CD4-positive, alpha-beta memory T cell (primary cell): ENCODE data around the gene THBS3. TPM values are rescaled to one million over a fixed set of nuclear protein-coding genes. Genes with fewer than 3 reads are reported as not detected.
"Not testable (repeated sequence)": the region's sequence is repeated elsewhere in the genome, so short reads cannot be mapped to it uniquely, and the experiment has no call there.

Experiments used
- CTCF ChIA-PET: fragments of 350-600 bp; sonication (Branson Sonifier 250); formaldehyde crosslinking; loops from one replicate; lab custom pipeline; 2021; ENCODE audit warnings: inconsistent platforms; ENCODE audit not compliant: partially characterized antibody; lab: Charles Lee
- POLR2A ChIA-PET: fragments of 350-600 bp; sonication (Branson Sonifier 250); formaldehyde crosslinking; loops from one replicate; lab custom pipeline; 2021; ENCODE audit not compliant: partially characterized antibody; lab: Charles Lee
- DNase-seq, 5 donors: peaks; one replicate each; pipeline versions ENCODE4 v3.0.0 to v3.0.0-alpha.2; 2020 to 2022; ENCODE audit warnings: mixed read lengths in 1 of 5
- H3K27ac ChIP-seq: one replicate; pipeline ENCODE4 v1.7.0; 2013; ENCODE audit warnings: low read depth, low read length
- H3K27me3 ChIP-seq: 2 replicates; pipeline ENCODE4 v1.7.0; 2013; ENCODE audit warnings: mild to moderate bottlenecking, low read length, moderate library complexity; ENCODE audit not compliant: insufficient read depth
- H3K36me3 ChIP-seq: 2 replicates; pipeline ENCODE4 v1.7.0; 2013; ENCODE audit warnings: mild to moderate bottlenecking, low read length, moderate library complexity; ENCODE audit not compliant: insufficient read depth
- H3K4me1 ChIP-seq: 2 replicates; pipeline ENCODE4 v1.7.0; 2013; ENCODE audit warnings: mild to moderate bottlenecking, low read length, moderate library complexity; ENCODE audit not compliant: insufficient read depth
- H3K4me3 ChIP-seq, 2 donors: one replicate each; pipeline ENCODE4 v1.7.0; 2013; ENCODE audit warnings: low read length in 2 of 2, mild to moderate bottlenecking in 1 of 2
- H3K9me3 ChIP-seq, 2 donors: one replicate each; pipeline ENCODE4 v1.7.0; 2013; ENCODE audit warnings: low read length in 2 of 2, control low read depth in 1 of 2; ENCODE audit not compliant: control insufficient read depth in 1 of 2
- H3K27ac Mint-ChIP-seq, 7 donors: one replicate each; pipeline ENCODE4 v1.8.0; 2020 to 2021; ENCODE audit warnings: mixed read lengths in 7 of 7, mild to moderate bottlenecking in 6 of 7, inconsistent platforms in 3 of 7, moderate library complexity in 3 of 7
- H3K27me3 Mint-ChIP-seq, 2 donors: one replicate each; pipeline ENCODE4 v1.8.0; 2020 to 2021; ENCODE audit warnings: mixed read lengths in 2 of 2
- H3K36me3 Mint-ChIP-seq, 2 donors: one replicate each; pipeline ENCODE4 v1.8.0; 2020 to 2021; ENCODE audit warnings: mixed read lengths in 2 of 2, inconsistent platforms in 1 of 2, mild to moderate bottlenecking in 1 of 2
- H3K4me1 Mint-ChIP-seq, 4 donors: one replicate each; pipeline ENCODE4 v1.8.0; 2020 to 2021; ENCODE audit warnings: mixed read lengths in 4 of 4, mild to moderate bottlenecking in 1 of 4
- H3K4me3 Mint-ChIP-seq, 8 donors: one replicate each; pipeline ENCODE4 v1.8.0; 2020 to 2021; ENCODE audit warnings: mixed read lengths in 8 of 8, mild to moderate bottlenecking in 7 of 8, moderate library complexity in 6 of 8, inconsistent platforms in 3 of 8
- H3K9me3 Mint-ChIP-seq, 8 donors: one replicate each; pipeline ENCODE4 v1.8.0; 2020 to 2021; ENCODE audit warnings: mixed read lengths in 8 of 8, mild to moderate bottlenecking in 5 of 8, inconsistent platforms in 3 of 8, moderate library complexity in 1 of 8
- intact Hi-C: fragments of 100-400 bp; cut with micrococcal nuclease; formaldehyde crosslinking; loops from one replicate; pipeline ENCODE4 v1.15.1; 2023
- polyA plus RNA-seq, 2 donors: library from polyadenylated mRNA; unstranded; fragments of 300-500 nt; fragmentation: Illumina TruSeq; gene quantifications; one replicate each; pipeline ENCODE4 v1.2.3, GENCODE V29; 2021
- total RNA-seq, 2 experiments: library from RNA; stranded (reverse); gene quantifications; one replicate each; pipeline ENCODE4 v1.2.3, GENCODE V29; 2021

The THBS3 gene
- total and polyA plus RNA-seq, 4 experiments from 2014 or later = 6.1 to 33.5 (median 18.8) TPM

- DNase-seq, H3K9me3 Mint-ChIP-seq, intact Hi-C loops, H3K4me3 ChIP-seq, H3K36me3 ChIP-seq, H3K27me3 Mint-ChIP-seq, H3K27me3 ChIP-seq, H3K9me3 ChIP-seq, H3K36me3 Mint-ChIP-seq, H3K27ac ChIP-seq, POLR2A ChIA-PET: not testable (repeated sequence)
- H3K4me1 ChIP-seq = peaks cover 30% of the 10 kb centered on the region
- Mint-ChIP-seq H3K4me3 (peak overlapping the region in 2 of 8 donors; percentile 3 to 21), H3K27ac (peak overlapping the region in 2 of 7 donors; percentile 8 to 99), H3K4me1 (peaks cover 7 to 47% (median 27%) of the 10 kb centered on the region in 4 donors)
- CTCF ChIA-PET = interaction anchor here (0.7 to 3.7 kb wide), 4 partner anchors 52 to 352 kb away, joined by 3 to 13 read pairs (median 4); partner anchors contain the start of genes KRTCAP2 and RUSC1
These were observed 39.1 kb upstream of the THBS3 start for GRCh38 chr1:155246796-155247195.

DNA sequence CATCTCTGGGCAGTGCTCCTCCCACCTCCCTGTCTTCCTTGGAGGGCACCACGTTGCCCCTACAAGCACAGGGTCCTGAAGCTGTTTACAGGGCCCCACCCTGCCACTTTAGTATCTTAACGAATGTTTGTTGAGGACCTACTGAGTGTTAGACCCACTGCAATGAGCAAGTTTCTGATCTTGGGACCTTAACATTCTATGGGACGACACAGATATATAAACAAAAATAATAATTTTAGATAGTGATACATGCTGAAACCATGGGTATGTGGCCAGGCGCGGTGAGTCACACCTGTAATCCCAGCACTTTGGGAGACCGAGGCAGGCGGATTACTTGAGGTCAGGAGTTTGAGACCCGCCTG is 37.4 kb upstream of the THBS3 start:
- H3K4me1 Mint-ChIP-seq = peaks cover 14 to 56% (median 39%) of the 10 kb centered on the region in 4 donors
- peak overlapping the region; percentile 95 to 100 (median 99) for H3K27ac Mint-ChIP-seq
- ChIA-PET CTCF (interaction anchor here (1.3 to 3.7 kb wide), 6 partner anchors 18 to 77 kb away, joined by 4 to 14 read pairs (median 7); partner anchors contain the start of genes KRTCAP2, MTX1, RUSC1 and THBS3), POLR2A (interaction anchor here (0.6 to 3.5 kb wide), 19 partner anchors 9 to 872 kb away, joined by 3 to 47 read pairs (median 5); partner anchors contain the start of genes ASH1L, CLK2, ENTREP3 and KRTCAP2)
- Histone ChIP-seq H3K9me3 (no peaks in the 10 kb centered on the region), H3K4me1 (peaks cover 45% of the 10 kb centered on the region), H3K27me3 (no peaks in the 10 kb centered on the region), H3K4me3 (peak overlapping the region; percentile 11 to 73), H3K36me3 (no peaks in the 10 kb centered on the region), H3K27ac (peak overlapping the region; percentile 78)
- peaks cover 0 to 9% of the 10 kb centered on the region in 2 donors for H3K36me3 Mint-ChIP-seq
- peak overlapping the region; percentile 90 to 98 (median 93) for H3K4me3 Mint-ChIP-seq
- no peak for DNase-seq
- intact Hi-C loops = no loop called here
- peaks cover 3% of the 10 kb centered on the region in 2 donors for H3K27me3 Mint-ChIP-seq
- H3K9me3 Mint-ChIP-seq = peaks cover 0 to 9% (median 2%) of the 10 kb centered on the region in 8 donors

GRCh38 chr1:155244368-155245162 is 36.9 kb upstream of the THBS3 start:
- POLR2A ChIA-PET = interaction anchor here (0.6 to 3.5 kb wide), 30 partner anchors 9 to 873 kb away, joined by 3 to 47 read pairs (median 4); partner anchors contain the start of genes ASH1L, CLK2, ENTREP3 and GON4L
- peaks cover 3% of the 10 kb centered on the region in 2 donors for H3K27me3 Mint-ChIP-seq

GRCh38 chr1:155242805-155243358 is 35.2 kb upstream of the THBS3 start:
- Histone ChIP-seq H3K27me3 (no peaks in the 10 kb centered on the region), H3K4me1 (peaks cover 47% of the 10 kb centered on the region), H3K36me3 (no peaks in the 10 kb centered on the region), H3K9me3 (no peaks in the 10 kb centered on the region), H3K27ac (peak overlapping the region; percentile 78), H3K4me3 (no peak overlapping the region)
- ChIA-PET CTCF (interaction anchor here (0.7 to 3.2 kb wide), 5 partner anchors 8 to 70 kb away, joined by 3 to 14 read pairs (median 4); partner anchors contain the start of genes KRTCAP2, MTX1 and THBS3), POLR2A (interaction anchor here (0.8 to 3.5 kb wide), 8 partner anchors 11 to 81 kb away, joined by 3 to 47 read pairs (median 17); partner anchors contain the start of genes ENTREP3, MTX1, SCAMP3 and THBS3)
- peak overlapping the region; percentile 90 to 98 (median 93) for H3K4me3 Mint-ChIP-seq
- peaks cover 3 to 20% of the 10 kb centered on the region in 2 donors for H3K36me3 Mint-ChIP-seq
- intact Hi-C loops = loop anchor here (5.0 kb wide), 4 partner anchors 34 to 71 kb away; partner anchors contain the start of genes HCN3, KRTCAP2, MTX1 and THBS3
- peaks cover 16 to 59% (median 43%) of the 10 kb centered on the region in 4 donors for H3K4me1 Mint-ChIP-seq
- peak overlapping the region; percentile 84 to 100 (median 99) for H3K27ac Mint-ChIP-seq
- H3K27me3 Mint-ChIP-seq = peaks cover 3% of the 10 kb centered on the region in 2 donors
- DNase-seq = no peak
- peaks cover 0 to 9% (median 2%) of the 10 kb centered on the region in 8 donors for H3K9me3 Mint-ChIP-seq

More at GRCh38 chr1:155244368-155245162, 36.9 kb upstream of the THBS3 start:
- Histone ChIP-seq H3K9me3 (no peaks in the 10 kb centered on the region), H3K27ac (peak overlapping the region; percentile 78), H3K36me3 (no peaks in the 10 kb centered on the region), H3K4me3 (peak overlapping the region; percentile 11 to 73), H3K4me1 (peaks cover 47% of the 10 kb centered on the region), H3K27me3 (no peaks in the 10 kb centered on the region)
- peak overlapping the region; percentile 90 to 98 (median 93) for H3K4me3 Mint-ChIP-seq
- H3K9me3 Mint-ChIP-seq = peaks cover 0 to 9% (median 2%) of the 10 kb centered on the region in 8 donors
- peak; percentile 94 to 98 (median 96) for DNase-seq
- peak overlapping the region; percentile 95 to 100 (median 99) for H3K27ac Mint-ChIP-seq
- peaks cover 14 to 58% (median 39%) of the 10 kb centered on the region in 4 donors for H3K4me1 Mint-ChIP-seq
- H3K36me3 Mint-ChIP-seq = peaks cover 0 to 9% of the 10 kb centered on the region in 2 donors
- intact Hi-C loops = loop anchor here (1.0 to 5.0 kb wide), 5 partner anchors 17 to 72 kb away; partner anchors contain the start of genes HCN3, KRTCAP2, MTX1 and THBS3
- CTCF ChIA-PET = interaction anchor here (0.6 to 3.7 kb wide), 9 partner anchors 17 to 77 kb away, joined by 3 to 14 read pairs (median 5); partner anchors contain the start of genes KRTCAP2, MTX1, RUSC1 and THBS3

DNA sequence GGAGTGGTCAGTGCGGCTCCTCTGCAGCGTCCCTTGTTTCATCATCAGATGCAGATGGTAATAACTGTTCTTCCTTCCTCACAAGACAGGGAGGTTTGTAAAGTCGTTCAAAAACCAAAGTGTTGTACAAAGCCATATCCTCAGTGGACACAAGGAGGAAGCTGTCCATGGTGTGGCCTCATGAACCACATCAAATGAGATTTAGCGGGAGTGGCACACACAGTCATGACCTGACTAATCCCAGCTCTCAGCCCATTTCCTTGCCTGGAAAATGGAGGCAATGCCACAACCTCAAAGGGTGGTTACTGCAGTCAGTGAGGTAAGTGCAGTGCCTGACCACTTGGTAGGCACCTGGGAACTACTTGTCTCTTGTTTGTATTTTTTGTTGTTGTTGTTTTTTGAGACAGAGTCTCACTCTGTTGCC is 34.2 kb upstream of the THBS3 start:
- POLR2A ChIA-PET = interaction anchor here (0.8 to 2.0 kb wide), 7 partner anchors 9 to 368 kb away, joined by 3 to 14 read pairs (median 4); partner anchors contain the start of genes ASH1L, CLK2 and KRTCAP2
- H3K27me3 Mint-ChIP-seq = peaks cover 3% of the 10 kb centered on the region in 2 donors

GRCh38 chr1:155241069-155241679 is 33.5 kb upstream of the THBS3 start:
- peaks cover 4% of the 10 kb centered on the region for H3K36me3 ChIP-seq
- H3K4me3 Mint-ChIP-seq = peak overlapping the region; percentile 81 to 92 (median 88)
- no peaks in the 10 kb centered on the region for H3K27me3 ChIP-seq
- peak overlapping the region; percentile 57 for H3K27ac ChIP-seq
- H3K4me1 ChIP-seq = peaks cover 51% of the 10 kb centered on the region
- peak; percentile 70 to 81 (median 73) for DNase-seq
- intact Hi-C loops = loop anchor here (5.0 kb wide), 4 partner anchors 34 to 69 kb away; partner anchors contain the start of genes HCN3, KRTCAP2, MTX1 and THBS3
- H3K9me3 Mint-ChIP-seq = peaks cover 0 to 9% (median 2%) of the 10 kb centered on the region in 8 donors
- peaks cover 16 to 66% (median 48%) of the 10 kb centered on the region in 4 donors for H3K4me1 Mint-ChIP-seq
- peak overlapping the region; percentile 77 to 99 (median 90) for H3K27ac Mint-ChIP-seq
- peaks cover 3% of the 10 kb centered on the region in 2 donors for H3K27me3 Mint-ChIP-seq
- POLR2A ChIA-PET = interaction anchor here (0.7 to 2.0 kb wide), 10 partner anchors 9 to 368 kb away, joined by 3 to 14 read pairs (median 4); partner anchors contain the start of genes ASH1L, CLK2 and KRTCAP2
- H3K9me3 ChIP-seq = no peaks in the 10 kb centered on the region
- peak overlapping the region; percentile 44 to 58 for H3K4me3 ChIP-seq
- CTCF ChIA-PET = interaction anchor here (0.6 to 2.0 kb wide), 4 partner anchors 9 to 360 kb away, joined by 3 to 8 read pairs (median 4); no protein-coding TSS in a partner anchor
- peaks cover 13 to 34% of the 10 kb centered on the region in 2 donors for H3K36me3 Mint-ChIP-seq

More for the DNA sequence above, 34.2 kb upstream of the THBS3 start:
- H3K27ac Mint-ChIP-seq = peak overlapping the region; percentile 77 to 100 (median 90)
- peaks cover 16 to 62% (median 43%) of the 10 kb centered on the region in 4 donors for H3K4me1 Mint-ChIP-seq
- Histone ChIP-seq H3K4me1 (peaks cover 47% of the 10 kb centered on the region), H3K27me3 (no peaks in the 10 kb centered on the region), H3K36me3 (no peaks in the 10 kb centered on the region), H3K9me3 (no peaks in the 10 kb centered on the region), H3K27ac (peak overlapping the region; percentile 14), H3K4me3 (no peak overlapping the region)
- intact Hi-C loops = loop anchor here (5.0 kb wide), 4 partner anchors 35 to 70 kb away; partner anchors contain the start of genes HCN3, KRTCAP2, MTX1 and THBS3
- peak overlapping the region in 4 of 8 donors; percentile 11 to 92 (median 52) for H3K4me3 Mint-ChIP-seq
- CTCF ChIA-PET = interaction anchor here (0.6 to 2.0 kb wide), 5 partner anchors 9 to 359 kb away, joined by 3 to 8 read pairs (median 4); no protein-coding TSS in a partner anchor
- peaks cover 0 to 9% (median 2%) of the 10 kb centered on the region in 8 donors for H3K9me3 Mint-ChIP-seq
- H3K36me3 Mint-ChIP-seq = peaks cover 6 to 28% of the 10 kb centered on the region in 2 donors
- no peak for DNase-seq
